Natural killer cell treated with Interleukin-12 subunit alpha and Interleukin-12 subunit beta and Interleukin-15 and Interleukin-18, amount 100 ng/mL, for 72 hours (primary cell): ENCODE results near the gene HBZ. TPM values are rescaled to one million over a fixed set of nuclear protein-coding genes. Genes with fewer than 3 reads are reported as not detected.
"Not testable (repeated sequence)": the region's sequence is repeated elsewhere in the genome, so short reads cannot be mapped to it uniquely, and the experiment has no call there.

Source experiments
- ATAC-seq, 2 donors: fragments of 150-1000 bp; cut with Tn5 transposase in 1 of 2; sonication (Bioruptor Pico), chemical (Tn5 transposase) in 1 of 2; 2 replicates each; pipeline ENCODE4 v1.10.0; 2021
- DNase-seq: peaks from one replicate; pipeline ENCODE4 v3.0.0; 2022; ENCODE audit warnings: low spot score
- H3K27ac Mint-ChIP-seq, 2 donors: 1 replicate in 1 of 2; 2 replicates in 1 of 2; pipeline ENCODE4 v1.8.0; 2022; ENCODE audit warnings: mixed read lengths in 2 of 2, mild to moderate bottlenecking in 1 of 2, moderate library complexity in 1 of 2
- H3K27me3 Mint-ChIP-seq, 2 donors: 1 replicate in 1 of 2; 2 replicates in 1 of 2; pipeline ENCODE4 v1.8.0; 2022; ENCODE audit warnings: mixed read lengths in 2 of 2
- H3K36me3 Mint-ChIP-seq: one replicate; pipeline ENCODE4 v1.8.0; 2022; ENCODE audit warnings: mixed read lengths
- H3K4me1 Mint-ChIP-seq, 2 donors: 1 replicate in 1 of 2; 2 replicates in 1 of 2; pipeline ENCODE4 v1.8.0; 2022; ENCODE audit warnings: low read depth in 2 of 2, mixed read lengths in 2 of 2, mild to moderate bottlenecking in 1 of 2
- H3K4me3 Mint-ChIP-seq: one replicate; pipeline ENCODE4 v1.8.0; 2022; ENCODE audit warnings: mixed read lengths
- H3K9me3 Mint-ChIP-seq: 2 replicates; pipeline ENCODE4 v1.8.0; 2022; ENCODE audit warnings: mixed read lengths
- total RNA-seq, 2 donors: library from RNA; stranded (reverse); gene quantifications; one replicate each; pipeline ENCODE4 v1.2.3, GENCODE V29; 2022

Gene HBZ
- total RNA-seq, 2 donors from 2014 or later: not detected

DNA sequence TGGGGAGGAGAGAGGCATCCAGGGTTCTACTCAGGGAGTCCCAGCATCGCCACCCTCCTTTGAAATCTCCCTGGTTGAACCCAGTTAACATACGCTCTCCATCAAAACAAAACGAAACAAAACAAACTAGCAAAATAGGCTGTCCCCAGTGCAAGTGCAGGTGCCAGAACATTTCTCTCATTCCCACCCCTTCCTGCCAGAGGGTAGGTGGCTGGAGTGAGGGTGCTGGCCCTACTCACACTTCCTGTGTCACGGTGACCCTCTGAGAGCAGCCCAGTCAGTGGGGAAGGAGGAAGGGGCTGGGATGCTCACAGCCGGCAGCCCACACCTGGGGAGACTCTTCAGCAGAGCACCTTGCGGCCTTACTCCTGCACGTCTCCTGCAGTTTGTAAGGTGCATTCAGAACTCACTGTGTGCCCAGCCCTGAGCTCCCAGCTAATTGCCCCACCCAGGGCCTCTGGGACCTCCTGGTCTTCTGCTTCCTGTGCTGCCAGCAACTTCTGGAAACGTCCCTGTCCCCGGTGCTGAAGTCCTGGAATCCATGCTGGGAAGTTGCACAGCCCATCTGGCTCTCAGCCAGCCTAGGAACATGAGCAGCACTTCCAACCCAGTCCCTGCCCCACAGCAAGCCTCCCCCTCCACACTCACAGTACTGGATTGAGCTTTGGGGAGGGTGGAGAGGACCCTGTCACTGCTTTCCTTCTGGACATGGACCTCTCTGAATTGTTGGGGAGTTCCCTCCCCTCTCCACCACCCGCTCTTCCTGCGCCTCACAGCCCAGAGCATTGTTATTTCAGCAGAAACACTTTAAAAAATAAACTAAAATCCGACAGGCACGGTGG lies 21.7 kb downstream of the HBZ start:
- H3K4me3 Mint-ChIP-seq, H3K27ac Mint-ChIP-seq, H3K36me3 Mint-ChIP-seq, H3K9me3 Mint-ChIP-seq, ATAC-seq, DNase-seq, H3K4me1 Mint-ChIP-seq: not testable (repeated sequence)
- H3K27me3 Mint-ChIP-seq: peaks cover 34 to 36% of the 10 kb centered on the region in 2 donors

- DNase-seq: no peak
- Mint-ChIP-seq H3K9me3 (no peaks in the 10 kb centered on the region), H3K27ac (no peak overlapping the region), H3K36me3 (no peaks in the 10 kb centered on the region), H3K4me3 (peak overlapping the region; percentile 25), H3K4me1 (peaks cover 0 to 5% of the 10 kb centered on the region in 2 donors), H3K27me3 (peaks cover 32 to 34% of the 10 kb centered on the region in 2 donors)
- ATAC-seq: no peak
Measured at GRCh38 chr16:175011-175949, 22.8 kb downstream of the HBZ start.

- H3K27me3 Mint-ChIP-seq: peaks cover 25 to 29% of the 10 kb centered on the region in 2 donors
- H3K4me3 Mint-ChIP-seq, H3K27ac Mint-ChIP-seq, ATAC-seq, H3K9me3 Mint-ChIP-seq, H3K4me1 Mint-ChIP-seq, DNase-seq, H3K36me3 Mint-ChIP-seq: not testable (repeated sequence)
Measured at GRCh38 chr16:176006-176405, 23.6 kb downstream of the HBZ start.

- ATAC-seq: peak; percentile 47 to 70
- H3K4me3 Mint-ChIP-seq, H3K4me1 Mint-ChIP-seq, DNase-seq, H3K27ac Mint-ChIP-seq, H3K9me3 Mint-ChIP-seq, H3K36me3 Mint-ChIP-seq: not testable (repeated sequence)
- H3K27me3 Mint-ChIP-seq: peaks cover 24 to 27% of the 10 kb centered on the region in 2 donors
Measured at GRCh38 chr16:176477-177382, 24.3 kb downstream of the HBZ start, which contains the start of gene HBA1. HBA1 (plus strand) TSS chr16:176680; CDS start chr16:176717, 37 bp downstream.

DNA sequence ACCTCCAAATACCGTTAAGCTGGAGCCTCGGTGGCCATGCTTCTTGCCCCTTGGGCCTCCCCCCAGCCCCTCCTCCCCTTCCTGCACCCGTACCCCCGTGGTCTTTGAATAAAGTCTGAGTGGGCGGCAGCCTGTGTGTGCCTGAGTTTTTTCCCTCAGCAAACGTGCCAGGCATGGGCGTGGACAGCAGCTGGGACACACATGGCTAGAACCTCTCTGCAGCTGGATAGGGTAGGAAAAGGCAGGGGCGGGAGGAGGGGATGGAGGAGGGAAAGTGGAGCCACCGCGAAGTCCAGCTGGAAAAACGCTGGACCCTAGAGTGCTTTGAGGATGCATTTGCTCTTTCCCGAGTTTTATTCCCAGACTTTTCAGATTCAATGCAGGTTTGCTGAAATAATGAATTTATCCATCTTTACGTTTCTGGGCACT lies 25.0 kb downstream of the HBZ start:
- Mint-ChIP-seq H3K36me3 (no peaks in the 10 kb centered on the region), H3K4me3 (no peak overlapping the region), H3K27ac (no peak overlapping the region), H3K27me3 (peaks cover 24 to 25% of the 10 kb centered on the region in 2 donors), H3K9me3 (no peaks in the 10 kb centered on the region), H3K4me1 (peaks cover 0 to 9% of the 10 kb centered on the region in 2 donors)
- no peak for ATAC-seq
- no peak for DNase-seq

DNA sequence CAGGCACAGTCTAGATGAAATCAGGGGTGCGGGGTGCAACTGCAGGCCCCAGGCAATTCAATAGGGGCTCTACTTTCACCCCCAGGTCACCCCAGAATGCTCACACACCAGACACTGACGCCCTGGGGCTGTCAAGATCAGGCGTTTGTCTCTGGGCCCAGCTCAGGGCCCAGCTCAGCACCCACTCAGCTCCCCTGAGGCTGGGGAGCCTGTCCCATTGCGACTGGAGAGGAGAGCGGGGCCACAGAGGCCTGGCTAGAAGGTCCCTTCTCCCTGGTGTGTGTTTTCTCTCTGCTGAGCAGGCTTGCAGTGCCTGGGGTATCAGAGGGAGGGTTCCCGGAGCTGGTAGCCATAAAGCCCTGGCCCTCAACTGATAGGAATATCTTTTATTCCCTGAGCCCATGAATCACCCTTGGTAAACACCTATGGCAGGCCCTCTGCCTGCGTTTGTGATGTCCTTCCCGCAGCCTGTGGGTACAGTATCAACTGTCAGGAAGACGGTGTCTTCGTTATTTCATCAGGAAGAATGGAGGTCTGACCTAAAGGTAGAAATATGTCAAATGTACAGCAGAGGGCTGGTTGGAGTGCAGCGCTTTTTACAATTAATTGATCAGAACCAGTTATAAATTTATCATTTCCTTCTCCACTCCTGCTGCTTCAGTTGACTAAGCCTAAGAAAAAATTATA lies 25.7 kb downstream of the HBZ start:
- Mint-ChIP-seq H3K4me3 (no peak overlapping the region), H3K4me1 (peaks cover 0 to 9% of the 10 kb centered on the region in 2 donors), H3K9me3 (no peaks in the 10 kb centered on the region), H3K36me3 (no peaks in the 10 kb centered on the region), H3K27me3 (peaks cover 24 to 25% of the 10 kb centered on the region in 2 donors), H3K27ac (no peak overlapping the region)
- DNase-seq (peak; percentile 32), ATAC-seq (no peak)

GRCh38 chr16:178668-179015 lies 26.2 kb downstream of the HBZ start:
- Mint-ChIP-seq H3K27me3 (peaks cover 23 to 24% of the 10 kb centered on the region in 2 donors), H3K27ac (no peak overlapping the region), H3K4me1 (peaks cover 0 to 6% of the 10 kb centered on the region in 2 donors), H3K9me3 (no peaks in the 10 kb centered on the region), H3K36me3 (no peaks in the 10 kb centered on the region), H3K4me3 (no peak overlapping the region)
- DNase-seq (no peak), ATAC-seq (no peak)

DNA sequence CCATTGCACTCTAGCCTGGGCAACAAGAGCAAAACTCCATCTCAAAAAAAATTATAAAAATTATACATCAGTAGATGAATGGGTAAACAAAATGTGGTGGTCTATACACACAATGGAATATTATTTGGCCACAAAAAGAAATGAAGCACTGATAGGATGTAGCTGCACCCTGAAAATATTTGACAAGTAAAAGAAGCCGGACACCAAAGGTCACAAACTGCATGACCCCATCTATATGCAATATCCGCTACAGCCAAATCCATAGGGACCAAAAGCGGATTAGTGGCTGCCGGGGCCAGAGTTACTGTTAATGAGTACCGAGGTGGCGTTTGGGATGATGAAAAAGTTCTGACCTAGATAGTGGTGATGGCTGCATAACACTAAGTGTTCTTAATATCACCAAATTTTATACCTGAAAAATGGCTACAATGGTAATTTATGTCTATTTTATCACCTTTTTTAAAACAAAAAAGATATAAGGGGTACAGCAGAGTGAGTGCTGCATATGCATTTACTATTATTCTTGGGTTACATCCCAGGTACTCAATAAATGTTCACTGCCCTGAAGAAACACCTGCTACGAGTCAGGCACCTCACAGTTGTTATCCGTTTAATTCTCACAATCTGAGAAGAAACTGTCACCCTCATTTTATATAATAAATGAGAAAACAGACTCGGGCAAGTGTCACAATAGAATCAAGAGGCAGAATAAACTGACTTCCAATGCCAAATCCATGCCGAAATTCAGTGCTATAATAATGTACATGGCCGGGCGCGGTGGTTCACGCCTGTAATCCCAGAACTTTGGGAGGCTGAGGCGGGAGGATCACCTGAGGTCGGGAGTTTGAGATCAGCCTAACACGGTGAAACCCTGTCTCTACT lies 27.0 kb downstream of the HBZ start:
- H3K27ac Mint-ChIP-seq: no peak overlapping the region
- no peak for DNase-seq

DNA sequence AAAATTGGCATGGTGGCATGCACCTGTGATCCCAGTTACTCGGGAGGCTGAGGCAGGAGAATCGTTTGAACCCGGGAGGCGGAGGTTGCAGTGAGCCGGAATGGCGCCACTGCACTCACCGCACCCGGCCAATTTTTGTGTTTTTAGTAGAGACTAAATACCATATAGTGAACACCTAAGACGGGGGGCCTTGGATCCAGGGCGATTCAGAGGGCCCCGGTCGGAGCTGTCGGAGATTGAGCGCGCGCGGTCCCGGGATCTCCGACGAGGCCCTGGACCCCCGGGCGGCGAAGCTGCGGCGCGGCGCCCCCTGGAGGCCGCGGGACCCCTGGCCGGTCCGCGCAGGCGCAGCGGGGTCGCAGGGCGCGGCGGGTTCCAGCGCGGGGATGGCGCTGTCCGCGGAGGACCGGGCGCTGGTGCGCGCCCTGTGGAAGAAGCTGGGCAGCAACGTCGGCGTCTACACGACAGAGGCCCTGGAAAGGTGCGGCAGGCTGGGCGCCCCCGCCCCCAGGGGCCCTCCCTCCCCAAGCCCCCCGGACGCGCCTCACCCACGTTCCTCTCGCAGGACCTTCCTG lies 27.7 kb downstream of the HBZ start, which contains the start of gene HBQ1:
TSS of gene HBQ1 (plus strand) at position 359 of the 575 bp plus-strand sequence. CDS start at position 387, 28 bp downstream.
- ATAC-seq: peak; percentile 15 to 32

More for the DNA sequence above, 27.0 kb downstream of the HBZ start:
- Mint-ChIP-seq H3K27me3 (peaks cover 22 to 23% of the 10 kb centered on the region in 2 donors), H3K36me3 (no peaks in the 10 kb centered on the region), H3K9me3 (no peaks in the 10 kb centered on the region), H3K4me1 (peaks cover 0 to 6% of the 10 kb centered on the region in 2 donors), H3K4me3 (no peak overlapping the region)
- no peak for ATAC-seq

GRCh38 chr16:180681-181564 lies 28.5 kb downstream of the HBZ start:
- Mint-ChIP-seq H3K27ac (no peak overlapping the region), H3K36me3 (no peaks in the 10 kb centered on the region), H3K4me1 (peaks cover 0 to 3% of the 10 kb centered on the region in 2 donors), H3K9me3 (no peaks in the 10 kb centered on the region), H3K4me3 (no peak overlapping the region), H3K27me3 (peaks cover 10 to 11% of the 10 kb centered on the region in 2 donors)
- DNase-seq (peak; percentile 77), ATAC-seq (peak; percentile 82 to 86)

More for the DNA sequence above, 27.7 kb downstream of the HBZ start, which contains the start of gene HBQ1:
- H3K9me3 Mint-ChIP-seq: no peaks in the 10 kb centered on the region
- no peak within 1 kb of the TSS for H3K27ac Mint-ChIP-seq
- H3K27me3 Mint-ChIP-seq: peaks cover 15 to 16% of the 10 kb centered on the region in 2 donors
- H3K36me3 Mint-ChIP-seq: no peaks in the 10 kb centered on the region
- peaks cover 0 to 3% of the 10 kb centered on the region in 2 donors for H3K4me1 Mint-ChIP-seq
- no peak within 1 kb of the TSS for H3K4me3 Mint-ChIP-seq
- no peak for DNase-seq

- ATAC-seq: no peak
- H3K4me3 Mint-ChIP-seq: no peak overlapping the region
Measured at GRCh38 chr16:181565-182021, 29.1 kb downstream of the HBZ start.

More at GRCh38 chr16:181565-182021, 29.1 kb downstream of the HBZ start:
- H3K9me3 Mint-ChIP-seq: no peaks in the 10 kb centered on the region
- H3K27ac Mint-ChIP-seq: no peak overlapping the region
- DNase-seq: no peak
- H3K36me3 Mint-ChIP-seq: no peaks in the 10 kb centered on the region
- H3K27me3 Mint-ChIP-seq: peaks cover 10 to 11% of the 10 kb centered on the region in 2 donors
- H3K4me1 Mint-ChIP-seq: peaks cover 0 to 3% of the 10 kb centered on the region in 2 donors
